PFSK-1 (cell line): ENCODE results near the gene ANKS3.

Experiments
- FOXP2 ChIP-seq: optimal IDR thresholded peaks from 2 replicates; pipeline ENCODE3; 2011; ENCODE audit warnings: borderline replicate concordance, control low read depth, inconsistent platforms; ENCODE audit not compliant: insufficient read depth; ENCODE audit errors: extremely low read length, extremely low read depth
- POLR2AphosphoS5 ChIP-seq: IDR thresholded peaks from 2 replicates; pipeline ENCODE4 v1.6.1; 2012; ENCODE audit warnings: low read depth, mild to moderate bottlenecking, control low read depth, low read length, moderate library complexity
- SIN3A ChIP-seq: IDR thresholded peaks from 2 replicates; pipeline ENCODE4 v1.6.1; 2012; ENCODE audit warnings: mild to moderate bottlenecking, low read length, moderate library complexity, borderline replicate concordance; ENCODE audit not compliant: insufficient read depth
- TAF1 ChIP-seq: IDR thresholded peaks from 2 replicates; pipeline ENCODE4 v1.6.1; 2012; ENCODE audit warnings: low read length, control low read depth, borderline replicate concordance; ENCODE audit not compliant: insufficient read depth
- TF ChIP-seq, protein P1 (sequence below), 2 experiments: IDR thresholded peaks; 2 replicates each; pipeline versions ENCODE4 v1.6.1 to v1.8.0; 2011 to 2012; ENCODE audit warnings: low read depth in 2 of 2, low read length in 2 of 2, control low read depth in 1 of 2, inconsistent platforms in 1 of 2, mild to moderate bottlenecking in 1 of 2, moderate library complexity in 1 of 2; ENCODE audit not compliant: insufficient read depth in 1 of 2

ANKS3 gene

DNA sequence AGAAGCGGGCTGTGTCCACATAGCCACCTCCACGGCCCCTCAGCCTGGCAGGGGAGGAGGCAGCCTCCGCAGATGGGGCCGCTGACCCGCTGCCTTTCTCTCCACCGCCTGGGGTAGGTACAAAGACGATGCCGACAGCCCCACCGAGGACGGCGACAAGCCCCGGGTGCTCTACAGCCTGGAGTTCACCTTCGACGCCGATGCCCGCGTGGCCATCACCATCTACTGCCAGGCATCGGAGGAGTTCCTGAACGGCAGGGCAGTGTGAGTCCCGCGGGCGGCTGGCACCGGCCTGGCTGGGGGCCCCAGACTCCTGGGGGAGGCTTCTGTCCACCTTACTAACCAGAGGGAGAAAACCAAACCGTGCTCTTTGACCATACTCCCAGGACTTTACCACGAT is 81.5 kb downstream of the ANKS3 start:
- no peak for TF ChIP-seq SIN3A
- TF ChIP-seq POLR2AphosphoS5 = no peak

DNA sequence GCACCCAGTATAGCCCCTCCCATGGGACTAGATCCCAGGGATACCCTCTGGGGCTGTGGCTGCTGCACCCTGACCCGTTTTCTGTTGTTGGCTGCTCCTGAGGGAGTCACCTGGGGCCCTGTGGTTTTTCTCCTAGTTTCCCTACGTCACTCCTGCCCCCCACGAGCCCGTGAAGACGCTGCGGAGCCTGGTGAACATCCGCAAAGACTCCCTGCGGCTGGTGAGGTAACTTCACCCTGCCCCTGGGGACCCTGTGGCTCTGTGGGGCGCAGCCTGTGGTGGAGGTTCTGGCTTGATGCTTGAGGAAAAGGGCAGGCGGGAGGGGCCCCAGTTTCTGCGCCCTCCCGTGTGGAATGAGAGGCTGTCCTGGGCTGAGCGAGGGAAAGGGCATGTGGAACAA is 82.2 kb downstream of the ANKS3 start:
- TF ChIP-seq FOXP2 = no peak
- TF ChIP-seq TAF1 = no peak
- TF ChIP-seq SIN3A = no peak
- no peak for TF ChIP-seq POLR2AphosphoS5
- TF ChIP-seq, protein P1, sequence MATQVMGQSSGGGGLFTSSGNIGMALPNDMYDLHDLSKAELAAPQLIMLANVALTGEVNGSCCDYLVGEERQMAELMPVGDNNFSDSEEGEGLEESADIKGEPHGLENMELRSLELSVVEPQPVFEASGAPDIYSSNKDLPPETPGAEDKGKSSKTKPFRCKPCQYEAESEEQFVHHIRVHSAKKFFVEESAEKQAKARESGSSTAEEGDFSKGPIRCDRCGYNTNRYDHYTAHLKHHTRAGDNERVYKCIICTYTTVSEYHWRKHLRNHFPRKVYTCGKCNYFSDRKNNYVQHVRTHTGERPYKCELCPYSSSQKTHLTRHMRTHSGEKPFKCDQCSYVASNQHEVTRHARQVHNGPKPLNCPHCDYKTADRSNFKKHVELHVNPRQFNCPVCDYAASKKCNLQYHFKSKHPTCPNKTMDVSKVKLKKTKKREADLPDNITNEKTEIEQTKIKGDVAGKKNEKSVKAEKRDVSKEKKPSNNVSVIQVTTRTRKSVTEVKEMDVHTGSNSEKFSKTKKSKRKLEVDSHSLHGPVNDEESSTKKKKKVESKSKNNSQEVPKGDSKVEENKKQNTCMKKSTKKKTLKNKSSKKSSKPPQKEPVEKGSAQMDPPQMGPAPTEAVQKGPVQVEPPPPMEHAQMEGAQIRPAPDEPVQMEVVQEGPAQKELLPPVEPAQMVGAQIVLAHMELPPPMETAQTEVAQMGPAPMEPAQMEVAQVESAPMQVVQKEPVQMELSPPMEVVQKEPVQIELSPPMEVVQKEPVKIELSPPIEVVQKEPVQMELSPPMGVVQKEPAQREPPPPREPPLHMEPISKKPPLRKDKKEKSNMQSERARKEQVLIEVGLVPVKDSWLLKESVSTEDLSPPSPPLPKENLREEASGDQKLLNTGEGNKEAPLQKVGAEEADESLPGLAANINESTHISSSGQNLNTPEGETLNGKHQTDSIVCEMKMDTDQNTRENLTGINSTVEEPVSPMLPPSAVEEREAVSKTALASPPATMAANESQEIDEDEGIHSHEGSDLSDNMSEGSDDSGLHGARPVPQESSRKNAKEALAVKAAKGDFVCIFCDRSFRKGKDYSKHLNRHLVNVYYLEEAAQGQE (IDR thresholded peaks at IDR 0.05; ENCODE audit: insufficient read depth in 1 of 2, low read depth in 2 of 2, low read length in 2 of 2) = no peak

DNA sequence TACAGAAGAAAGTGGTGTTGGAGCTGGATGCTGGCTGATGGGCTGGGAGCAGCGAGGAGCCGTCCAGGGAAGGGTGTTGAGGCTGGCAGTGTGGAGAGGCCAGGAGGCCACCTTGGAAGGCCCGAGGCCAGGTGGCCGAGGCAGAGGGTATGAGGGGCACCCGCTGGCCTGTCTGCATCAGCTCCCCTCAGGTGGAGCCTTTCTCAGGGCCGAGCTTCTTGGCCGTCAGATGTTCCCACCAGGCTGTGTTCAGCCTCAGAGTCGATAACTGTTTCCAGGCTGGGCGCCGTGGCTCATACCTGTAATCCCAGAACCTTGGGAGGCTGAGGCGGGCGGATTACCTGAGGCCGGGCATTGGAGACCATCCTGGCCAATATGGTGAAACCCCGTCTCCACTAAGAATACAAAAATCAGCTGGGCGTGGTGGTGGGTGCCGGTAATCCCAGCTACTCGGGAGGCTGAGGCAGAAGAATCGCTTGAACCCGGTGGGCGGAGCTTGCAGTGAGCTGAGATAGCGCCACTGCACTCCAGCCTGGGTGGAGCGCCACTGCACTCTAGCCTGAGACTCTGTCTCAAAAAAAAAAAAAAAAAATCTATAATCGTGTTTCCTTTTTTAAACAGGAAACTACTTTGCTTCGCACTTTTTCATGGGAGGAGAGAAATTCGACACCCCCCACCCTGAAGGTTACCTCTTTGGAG is 84.2 kb downstream of the ANKS3 start:
- TF ChIP-seq, protein P1 (IDR thresholded peaks at IDR 0.05; ENCODE audit: insufficient read depth in 1 of 2, low read depth in 2 of 2, low read length in 2 of 2) = no peak
- no peak for TF ChIP-seq TAF1
- TF ChIP-seq FOXP2 = no peak
- TF ChIP-seq SIN3A = no peak
- no peak for TF ChIP-seq POLR2AphosphoS5

DNA sequence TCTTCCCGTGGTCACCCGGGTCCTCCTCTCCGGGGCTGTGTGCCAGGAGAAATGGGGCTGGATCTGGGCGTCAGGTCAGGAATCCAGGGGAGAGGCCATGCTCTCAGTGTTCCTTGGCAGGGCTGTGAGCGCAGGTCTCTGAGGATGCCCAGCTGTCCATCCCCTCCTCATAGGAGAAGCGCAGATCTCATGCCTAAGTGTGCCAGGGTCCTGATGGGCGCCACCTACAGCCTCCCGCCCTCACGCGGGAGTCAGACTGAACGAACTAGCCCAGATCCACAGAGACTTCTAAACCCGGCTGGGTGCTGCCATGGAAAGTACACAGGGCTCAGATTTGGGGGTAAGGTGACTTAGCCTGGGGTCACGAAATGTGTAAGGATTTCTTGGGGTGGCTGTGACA is 85.2 kb downstream of the ANKS3 start:
- TF ChIP-seq SIN3A (no peak), FOXP2 (no peak), POLR2AphosphoS5 (no peak), TAF1 (no peak)
- TF ChIP-seq, protein P1 (IDR thresholded peaks at IDR 0.05; ENCODE audit: insufficient read depth in 1 of 2, low read depth in 2 of 2, low read length in 2 of 2) = no peak

DNA sequence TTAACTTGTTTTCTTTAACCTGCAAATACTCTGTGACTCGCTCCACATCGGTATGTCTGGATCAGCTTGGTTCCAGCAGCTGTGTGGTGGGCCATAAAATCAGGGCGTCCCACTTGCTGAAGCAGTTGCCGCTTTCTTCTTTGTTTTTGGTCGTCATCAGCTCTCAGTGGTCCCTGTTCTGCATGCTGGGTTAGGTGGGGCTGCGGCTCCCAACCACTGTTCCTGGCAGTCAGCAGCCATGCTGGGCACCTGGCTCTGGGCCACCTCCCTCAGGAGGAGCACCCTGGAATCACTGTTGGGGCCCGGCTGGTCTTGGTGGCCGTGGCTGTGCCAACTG is 86.5 kb downstream of the ANKS3 start:
- no peak for TF ChIP-seq SIN3A

DNA sequence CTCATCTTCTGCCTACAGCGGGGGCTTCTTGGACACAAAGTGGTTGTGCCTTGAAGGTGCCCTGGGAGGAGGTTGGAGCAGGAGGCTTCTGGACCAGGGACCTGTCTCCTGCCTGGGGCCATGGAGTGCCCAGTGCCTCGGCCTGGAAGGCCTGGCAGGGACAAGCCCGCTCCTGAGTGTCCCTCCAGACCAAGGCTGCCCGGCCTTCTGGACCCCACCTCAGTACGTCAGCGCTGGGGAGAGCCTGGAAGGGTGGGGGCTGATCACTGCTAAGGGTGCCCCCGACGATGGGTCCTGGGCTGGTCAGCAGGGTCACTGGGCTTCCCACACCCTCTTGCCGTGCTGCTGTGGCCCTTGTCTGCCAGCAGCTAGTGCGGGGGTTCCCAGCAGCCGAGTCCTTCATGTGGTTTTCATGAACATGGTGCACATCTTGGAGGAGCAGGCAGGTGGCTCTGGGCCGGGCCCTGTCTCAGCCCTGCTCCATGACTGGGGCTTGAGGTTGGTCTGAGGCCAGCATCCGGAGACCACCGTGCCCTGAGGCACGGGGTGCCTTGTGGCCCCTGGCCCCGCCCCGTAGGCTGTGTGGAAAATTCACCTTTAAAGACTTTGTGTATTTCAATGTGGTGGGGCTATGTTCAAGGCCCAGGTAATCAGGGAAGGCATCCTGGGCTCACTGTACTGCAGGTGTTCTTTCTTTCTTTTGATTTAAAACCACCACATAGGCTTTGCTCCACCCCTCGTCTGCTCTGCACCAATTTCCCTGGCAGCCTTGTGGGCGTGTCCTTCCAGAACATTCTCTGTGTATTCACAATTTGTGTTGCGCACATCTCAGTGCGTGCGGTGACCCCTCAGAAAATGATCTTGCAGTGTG is 87.1 kb downstream of the ANKS3 start:
- TF ChIP-seq, protein P1 (IDR thresholded peaks at IDR 0.05; ENCODE audit: insufficient read depth in 1 of 2, low read depth in 2 of 2, low read length in 2 of 2) = no peak
- no peak for TF ChIP-seq SIN3A
- no peak for TF ChIP-seq TAF1
- TF ChIP-seq FOXP2 = no peak
- TF ChIP-seq POLR2AphosphoS5 = no peak
